SK-N-SH (cell line): ENCODE measurements around the gene UBR3.
"Not testable (repeated sequence)": the region's sequence is repeated elsewhere in the genome, so short reads cannot be mapped to it uniquely, and the experiment has no call there.

ENCODE experiments used
- ELF1 ChIP-seq: IDR thresholded peaks from 2 replicates; pipeline ENCODE4 v1.4.0; 2012
- EZH2phosphoT487 ChIP-seq: fragments of 200-600 bp; sonication (generic); IDR thresholded peaks from 2 replicates; pipeline ENCODE4 v1.6.1; 2017; ENCODE audit warnings: low read depth, mixed run types, mild to moderate bottlenecking, antibody characterized with exemption, moderate library complexity, borderline replicate concordance
- FOXJ3 ChIP-seq: sonication (generic); formaldehyde crosslinking; IDR thresholded peaks from 2 replicates; pipeline ENCODE4 v1.5.1; 2020; ENCODE audit warnings: mild to moderate bottlenecking, missing genetic modification reagents
- MXI1 ChIP-seq: IDR thresholded peaks from 2 replicates; pipeline ENCODE4 v1.6.1; 2012; ENCODE audit warnings: mild to moderate bottlenecking, low read depth, low read length, improper control_type of control experiment
- NRF1 ChIP-seq: IDR thresholded peaks from 2 replicates; pipeline ENCODE4 v1.6.1; 2012; ENCODE audit warnings: low read depth, mild to moderate bottlenecking, low read length
- POLR2AphosphoS5 ChIP-seq: IDR thresholded peaks from 2 replicates; pipeline ENCODE4 v1.6.1; 2012; ENCODE audit warnings: low read depth, low read length
- RFX5 ChIP-seq: IDR thresholded peaks from 2 replicates; pipeline ENCODE4 v1.6.1; 2012; ENCODE audit warnings: mild to moderate bottlenecking, improper control_type of control experiment, low read length
- TCF12 ChIP-seq: IDR thresholded peaks from 2 replicates; pipeline ENCODE4 v1.4.0; 2012
- TF ChIP-seq, protein P1 (sequence below): fragments of 200-600 bp; sonication (generic); IDR thresholded peaks from 2 replicates; pipeline ENCODE4 v1.6.1; 2017; ENCODE audit warnings: antibody characterized with exemption, mild to moderate bottlenecking, moderate library complexity
- TF ChIP-seq, protein P2 (sequence below): IDR thresholded peaks from 2 replicates; pipeline ENCODE4 v1.4.0; 2012; ENCODE audit warnings: low read depth, borderline replicate concordance
- TF ChIP-seq, protein P3 (sequence below): IDR thresholded peaks from 2 replicates; pipeline ENCODE4 v1.6.1; 2012; ENCODE audit warnings: mild to moderate bottlenecking, low read depth, low read length, moderate library complexity
- TF ChIP-seq, protein P4 (sequence below): IDR thresholded peaks from 2 replicates; pipeline ENCODE4 v1.4.0; 2012; ENCODE audit warnings: low read depth, borderline replicate concordance

DNA sequence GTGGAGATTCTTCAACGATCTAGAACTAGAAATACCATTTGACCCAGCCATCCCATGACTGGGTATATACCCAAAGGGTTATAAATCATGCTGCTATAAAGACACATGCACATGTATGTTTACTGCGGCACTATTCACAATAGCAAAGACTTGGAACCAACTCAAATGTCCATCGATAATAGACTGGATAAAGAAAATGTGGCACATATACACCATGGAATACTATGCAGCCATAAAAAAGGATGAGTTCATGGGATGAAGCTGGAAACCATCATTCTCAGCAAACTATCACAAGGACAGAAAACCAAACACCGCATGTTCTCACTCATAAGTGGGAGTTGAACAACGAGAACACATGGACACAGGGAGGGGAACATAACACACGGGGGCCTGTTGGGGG, 9.9 kb upstream of the UBR3 start:
- TF ChIP-seq, protein P1, sequence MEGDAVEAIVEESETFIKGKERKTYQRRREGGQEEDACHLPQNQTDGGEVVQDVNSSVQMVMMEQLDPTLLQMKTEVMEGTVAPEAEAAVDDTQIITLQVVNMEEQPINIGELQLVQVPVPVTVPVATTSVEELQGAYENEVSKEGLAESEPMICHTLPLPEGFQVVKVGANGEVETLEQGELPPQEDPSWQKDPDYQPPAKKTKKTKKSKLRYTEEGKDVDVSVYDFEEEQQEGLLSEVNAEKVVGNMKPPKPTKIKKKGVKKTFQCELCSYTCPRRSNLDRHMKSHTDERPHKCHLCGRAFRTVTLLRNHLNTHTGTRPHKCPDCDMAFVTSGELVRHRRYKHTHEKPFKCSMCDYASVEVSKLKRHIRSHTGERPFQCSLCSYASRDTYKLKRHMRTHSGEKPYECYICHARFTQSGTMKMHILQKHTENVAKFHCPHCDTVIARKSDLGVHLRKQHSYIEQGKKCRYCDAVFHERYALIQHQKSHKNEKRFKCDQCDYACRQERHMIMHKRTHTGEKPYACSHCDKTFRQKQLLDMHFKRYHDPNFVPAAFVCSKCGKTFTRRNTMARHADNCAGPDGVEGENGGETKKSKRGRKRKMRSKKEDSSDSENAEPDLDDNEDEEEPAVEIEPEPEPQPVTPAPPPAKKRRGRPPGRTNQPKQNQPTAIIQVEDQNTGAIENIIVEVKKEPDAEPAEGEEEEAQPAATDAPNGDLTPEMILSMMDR, result not testable (repeated sequence)
- TF ChIP-seq, protein P2, sequence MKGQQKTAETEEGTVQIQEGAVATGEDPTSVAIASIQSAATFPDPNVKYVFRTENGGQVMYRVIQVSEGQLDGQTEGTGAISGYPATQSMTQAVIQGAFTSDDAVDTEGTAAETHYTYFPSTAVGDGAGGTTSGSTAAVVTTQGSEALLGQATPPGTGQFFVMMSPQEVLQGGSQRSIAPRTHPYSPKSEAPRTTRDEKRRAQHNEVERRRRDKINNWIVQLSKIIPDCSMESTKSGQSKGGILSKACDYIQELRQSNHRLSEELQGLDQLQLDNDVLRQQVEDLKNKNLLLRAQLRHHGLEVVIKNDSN, result not testable (repeated sequence)
- not testable (repeated sequence) for TF ChIP-seq FOXJ3 (CRISPR knock-in tag); EZH2phosphoT487; ELF1; TCF12; MXI1; RFX5; POLR2AphosphoS5; NRF1
- TF ChIP-seq, protein P3, sequence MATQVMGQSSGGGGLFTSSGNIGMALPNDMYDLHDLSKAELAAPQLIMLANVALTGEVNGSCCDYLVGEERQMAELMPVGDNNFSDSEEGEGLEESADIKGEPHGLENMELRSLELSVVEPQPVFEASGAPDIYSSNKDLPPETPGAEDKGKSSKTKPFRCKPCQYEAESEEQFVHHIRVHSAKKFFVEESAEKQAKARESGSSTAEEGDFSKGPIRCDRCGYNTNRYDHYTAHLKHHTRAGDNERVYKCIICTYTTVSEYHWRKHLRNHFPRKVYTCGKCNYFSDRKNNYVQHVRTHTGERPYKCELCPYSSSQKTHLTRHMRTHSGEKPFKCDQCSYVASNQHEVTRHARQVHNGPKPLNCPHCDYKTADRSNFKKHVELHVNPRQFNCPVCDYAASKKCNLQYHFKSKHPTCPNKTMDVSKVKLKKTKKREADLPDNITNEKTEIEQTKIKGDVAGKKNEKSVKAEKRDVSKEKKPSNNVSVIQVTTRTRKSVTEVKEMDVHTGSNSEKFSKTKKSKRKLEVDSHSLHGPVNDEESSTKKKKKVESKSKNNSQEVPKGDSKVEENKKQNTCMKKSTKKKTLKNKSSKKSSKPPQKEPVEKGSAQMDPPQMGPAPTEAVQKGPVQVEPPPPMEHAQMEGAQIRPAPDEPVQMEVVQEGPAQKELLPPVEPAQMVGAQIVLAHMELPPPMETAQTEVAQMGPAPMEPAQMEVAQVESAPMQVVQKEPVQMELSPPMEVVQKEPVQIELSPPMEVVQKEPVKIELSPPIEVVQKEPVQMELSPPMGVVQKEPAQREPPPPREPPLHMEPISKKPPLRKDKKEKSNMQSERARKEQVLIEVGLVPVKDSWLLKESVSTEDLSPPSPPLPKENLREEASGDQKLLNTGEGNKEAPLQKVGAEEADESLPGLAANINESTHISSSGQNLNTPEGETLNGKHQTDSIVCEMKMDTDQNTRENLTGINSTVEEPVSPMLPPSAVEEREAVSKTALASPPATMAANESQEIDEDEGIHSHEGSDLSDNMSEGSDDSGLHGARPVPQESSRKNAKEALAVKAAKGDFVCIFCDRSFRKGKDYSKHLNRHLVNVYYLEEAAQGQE, result not testable (repeated sequence)
- TF ChIP-seq, protein P4, sequence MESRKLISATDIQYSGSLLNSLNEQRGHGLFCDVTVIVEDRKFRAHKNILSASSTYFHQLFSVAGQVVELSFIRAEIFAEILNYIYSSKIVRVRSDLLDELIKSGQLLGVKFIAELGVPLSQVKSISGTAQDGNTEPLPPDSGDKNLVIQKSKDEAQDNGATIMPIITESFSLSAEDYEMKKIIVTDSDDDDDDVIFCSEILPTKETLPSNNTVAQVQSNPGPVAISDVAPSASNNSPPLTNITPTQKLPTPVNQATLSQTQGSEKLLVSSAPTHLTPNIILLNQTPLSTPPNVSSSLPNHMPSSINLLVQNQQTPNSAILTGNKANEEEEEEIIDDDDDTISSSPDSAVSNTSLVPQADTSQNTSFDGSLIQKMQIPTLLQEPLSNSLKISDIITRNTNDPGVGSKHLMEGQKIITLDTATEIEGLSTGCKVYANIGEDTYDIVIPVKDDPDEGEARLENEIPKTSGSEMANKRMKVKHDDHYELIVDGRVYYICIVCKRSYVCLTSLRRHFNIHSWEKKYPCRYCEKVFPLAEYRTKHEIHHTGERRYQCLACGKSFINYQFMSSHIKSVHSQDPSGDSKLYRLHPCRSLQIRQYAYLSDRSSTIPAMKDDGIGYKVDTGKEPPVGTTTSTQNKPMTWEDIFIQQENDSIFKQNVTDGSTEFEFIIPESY, result not testable (repeated sequence)
